HepG2 (cell line): Measurements from ENCODE around the gene SCP2. TPM values are rescaled to one million over a fixed set of nuclear protein-coding genes. Genes with fewer than 3 reads are reported as not detected.

ENCODE experiments used
- ATAC-seq: fragments of 200-7000 bp; cut with Tn5 transposase; 3 replicates; pipeline ENCODE4 v1.9.1; 2020; ENCODE audit warnings: mild to moderate bottlenecking, moderate library complexity
- BruUV-seq: library from RNA; stranded (reverse); fragments of 400-500 nt; replicated peaks from 2 replicates; lab custom pipeline; 2021; lab: Mats Ljungman, UMichigan
- CTCF ChIA-PET: fragments of 300-600 bp; formaldehyde crosslinking; extraction: SDS; loops from one replicate; lab custom pipeline; 2021; ENCODE audit warnings: low total read pairs, inconsistent platforms, low intra/inter-chr PET ratio; lab: Yijun Ruan, JAX
- POLR2A ChIA-PET: fragments of 350-600 bp; sonication (Branson Sonifier 250); formaldehyde crosslinking; loops from one replicate; lab custom pipeline; 2020; ENCODE audit warnings: antibody characterized with exemption, inconsistent platforms; lab: Yijun Ruan, JAX
- DNase-seq: peaks from one replicate; pipeline ENCODE4 v3.0.0-alpha.2; 2015; ENCODE audit warnings: low spot score
- FAIRE-seq: peaks from 3 replicates; lab custom pipeline; 2011; peaks lifted over from hg19 to GRCh38; lab: Jason Lieb, UNC
- H2AFZ ChIP-seq: one replicate; pipeline ENCODE4 v1.6.1; 2011; ENCODE audit warnings: low read length, inconsistent platforms
- H3K27ac ChIP-seq: fragments of 300-600 bp; 3 replicates; pipeline ENCODE4 v1.8.0; 2011; ENCODE audit warnings: mixed run types, mild to moderate bottlenecking, mixed read lengths, low read length, inconsistent platforms; ENCODE audit not compliant: insufficient read depth; ENCODE audit errors: extremely low read length
- H3K27me3 ChIP-seq, 2 experiments: fragments of 200-600 bp in 1 of 2; 2 replicates in 1 of 2; 3 replicates in 1 of 2; pipeline versions ENCODE4 v1.6.0 to v1.8.0; 2011; ENCODE audit warnings: low read length in 2 of 2, mild to moderate bottlenecking in 2 of 2, moderate library complexity in 2 of 2, inconsistent platforms in 1 of 2; ENCODE audit not compliant: insufficient read depth in 2 of 2, control insufficient read depth in 1 of 2
- H3K36me3 ChIP-seq, 2 experiments: fragments of 200-600 bp in 1 of 2; replicated peaks in 1 of 2; 2 replicates in 1 of 2; 3 replicates in 1 of 2; pipeline versions ENCODE4 v1.5.1 to v1.8.0; 2011; ENCODE audit warnings: low read length in 2 of 2, inconsistent platforms in 1 of 2; ENCODE audit not compliant: insufficient read depth in 2 of 2, control insufficient read depth in 1 of 2
- H3K4me1 ChIP-seq: 2 replicates; pipeline ENCODE4 v1.5.1; 2012; ENCODE audit warnings: low read length, inconsistent platforms; ENCODE audit not compliant: insufficient read depth
- H3K4me2 ChIP-seq: 2 replicates; pipeline ENCODE4 v1.6.0; 2011; ENCODE audit warnings: low read depth, low read length, inconsistent platforms
- H3K4me3 ChIP-seq, 3 experiments: fragments of 200-600 bp in 1 of 3; sonication (generic), shearing (Covaris generic) in 1 of 3; replicated peaks in 1 of 3; 2 replicates each; pipeline ENCODE4 v1.5.1; 2011 to 2016; ENCODE audit warnings: low read length in 3 of 3, inconsistent platforms in 2 of 3, low read depth in 2 of 3, mild to moderate bottlenecking in 2 of 3, control low read depth in 1 of 3, mixed read lengths in 1 of 3; ENCODE audit not compliant: insufficient read depth in 1 of 3
- H3K79me2 ChIP-seq: one replicate; pipeline ENCODE4 v1.6.1; 2011; ENCODE audit warnings: low read length, inconsistent platforms; ENCODE audit not compliant: insufficient read depth
- H3K9ac ChIP-seq: 2 replicates; pipeline ENCODE4 v1.6.0; 2011; ENCODE audit warnings: mild to moderate bottlenecking, low read depth, low read length, inconsistent platforms; ENCODE audit not compliant: insufficient read depth
- H3K9me3 ChIP-seq: 2 replicates; pipeline ENCODE4 v1.5.1; 2012; ENCODE audit warnings: mild to moderate bottlenecking, low read length
- H4K20me1 ChIP-seq: 2 replicates; pipeline ENCODE4 v1.6.0; 2011; ENCODE audit warnings: inconsistent platforms, mild to moderate bottlenecking, low read length, moderate library complexity; ENCODE audit not compliant: insufficient read depth
- CBFB ChIP-seq: sonication (generic); formaldehyde crosslinking; IDR thresholded peaks from 2 replicates; pipeline ENCODE4 v1.4.0; 2020; ENCODE audit warnings: missing genetic modification reagents
- EHMT2 ChIP-seq: fragments of 200-600 bp; sonication (generic); IDR thresholded peaks from 2 replicates; pipeline ENCODE4 v1.7.0; 2017; ENCODE audit warnings: antibody characterized with exemption, low read depth, low read length, borderline replicate concordance
- GABPB1 ChIP-seq: IDR thresholded peaks from 2 replicates; pipeline ENCODE4 v1.6.1; 2016; ENCODE audit warnings: mild to moderate bottlenecking, missing genetic modification reagents, moderate library complexity, missing compliant biosample characterization
- HIVEP1 ChIP-seq: sonication (generic); formaldehyde crosslinking; IDR thresholded peaks from 2 replicates; pipeline ENCODE4 v1.4.0; 2020; ENCODE audit warnings: mild to moderate bottlenecking, missing genetic modification reagents
- HNF1A ChIP-seq, 2 experiments: sonication (generic) in 1 of 2; formaldehyde crosslinking in 1 of 2; IDR thresholded peaks; 2 replicates each; pipeline versions ENCODE4 v1.4.0 to v1.6.1; 2016 to 2020; ENCODE audit warnings: borderline replicate concordance in 1 of 2, low read depth in 1 of 2, mild to moderate bottlenecking in 1 of 2, missing genetic modification reagents in 1 of 2
- MBNL3 ChIP-seq: fragments of 250-450 bp; sonication (Bioruptor Pico); conservative IDR thresholded peaks from 2 replicates; pipeline ENCODE4 v1.8.0; 2022; ENCODE audit warnings: mild to moderate bottlenecking, inconsistent platforms
- SPEN ChIP-seq: sonication (generic); formaldehyde crosslinking; IDR thresholded peaks from 2 replicates; pipeline ENCODE4 v1.5.1; 2020; ENCODE audit warnings: low read depth, mild to moderate bottlenecking, missing genetic modification reagents
- ZBTB33 ChIP-seq: sonication (generic); formaldehyde crosslinking; IDR thresholded peaks from 2 replicates; pipeline ENCODE4 v1.4.0; 2020; ENCODE audit warnings: missing genetic modification reagents
- ZNF468 ChIP-seq: sonication (generic); formaldehyde crosslinking; IDR thresholded peaks from 2 replicates; pipeline ENCODE4 v1.8.0; 2022; ENCODE audit warnings: mild to moderate bottlenecking, moderate library complexity, missing genetic modification reagents
- WGBS: methylation state at CpG from one replicate; pipeline ENCODE4 v1.1.6; 2017; ENCODE audit warnings: low lambda C conversion rate; 5-methylcytosine and 5-hydroxymethylcytosine counted together
- in situ Hi-C: cut with HindIII; loops from 2 replicates; pipeline ENCODE4 v1.10.0; 2017; ENCODE audit warnings: low pct_unique_long_range_greater_than_20kb; ENCODE audit not compliant: extremely low pct_ligation_motif_present
- intact Hi-C: fragments of 100-400 bp; cut with micrococcal nuclease; formaldehyde crosslinking; loops from one replicate; pipeline ENCODE4 v1.10.0; 2022; ENCODE audit not compliant: unreplicated experiment
- polyA plus RNA-seq, 8 experiments: library from polyadenylated mRNA; depleted of rRNA in 3 of 8; stranded (reverse) in 7 of 8; unstranded in 1 of 8; fragments of >200 nt; fragmentation: Illumina TruSeq in 4 of 8; extraction: Trizol in 4 of 8; gene quantifications; 2 replicates each; pipeline versions ENCODE4 v1.2.1 to v1.2.3, GENCODE V29; 2011 to 2016; ENCODE audit warnings: low read depth in 4 of 8, missing spikeins in 1 of 8, mixed read lengths in 1 of 8; ENCODE audit not compliant: insufficient read depth in 1 of 8
- total RNA-seq, 5 experiments: library from RNA; depleted of rRNA; stranded (reverse); fragments of >200 nt; fragmentation: Illumina TruSeq; extraction: Trizol; gene quantifications; 2 replicates each; pipeline ENCODE4 v1.2.3, GENCODE V29; 2016; ENCODE audit warnings: low read depth in 1 of 5

The SCP2 gene
- total and polyA plus RNA-seq, 2 of the 13 experiments (the other 11 are each of a cell fraction or from before 2014, with no cell fraction given) = 59.0 to 133 TPM

- Histone ChIP-seq H3K4me1 (peaks cover 80% of the 10 kb centered on the region), H2AFZ (no peak overlapping the region), H3K27ac (no peak overlapping the region), H3K4me3 (no peak overlapping the region), H3K4me2 (no peak overlapping the region), H3K36me3 (no peaks in the 10 kb centered on the region), H3K9me3 (no peaks in the 10 kb centered on the region), H3K27me3 (no peaks in the 10 kb centered on the region), H3K9ac (no peak overlapping the region), H4K20me1 (no peaks in the 10 kb centered on the region), H3K79me2 (peaks cover 4% of the 10 kb centered on the region)
- ATAC-seq (no peak), DNase-seq (no peak), FAIRE-seq (no peak)
- 91% methylated on average over 6 of the region's 6 CpGs for whole genome bisulfite sequencing
- in situ Hi-C loops = no loop called here
- intact Hi-C loops = no loop called here
- ChIA-PET CTCF (no interaction called here), POLR2A (interaction anchor here (1.0 kb wide), 1 partner anchor 13 kb away, joined by 3 read pairs; no protein-coding TSS in a partner anchor)
- no peak for TF ChIP-seq SPEN
- no peak for TF ChIP-seq MBNL3 (CRISPR knock-in tag)
- no TSS peak for BruUV-seq
These were observed 8.9 kb upstream of the SCP2 start for GRCh38 chr1:52918201-52918600.

- in situ Hi-C loops = no loop called here
- TF ChIP-seq HIVEP1 (no peak), ZBTB33 (CRISPR knock-in tag) (peak; percentile 36; the same call in 1 of the 2 replicates), ZNF468 (CRISPR knock-in tag) (no peak), GABPB1 (CRISPR knock-in tag) (no peak), CBFB (CRISPR knock-in tag) (no peak), HNF1A (IDR thresholded peaks at IDR 0.05; ENCODE audit: low read depth) (no peak), HNF1A (CRISPR knock-in tag; IDR thresholded peaks at IDR 0.05; ENCODE audit: borderline replicate concordance) (no peak), EHMT2 (0 out of 2 replicates have a peak, but pooled peaks have one; percentile 4)
These were observed 7.9 kb upstream of the SCP2 start for GRCh38 chr1:52919051-52919722.

More at GRCh38 chr1:52919051-52919722, 7.9 kb upstream of the SCP2 start:
- no peak overlapping the region; the same call in 1 of the 2 replicates for H3K9ac ChIP-seq
- ChIA-PET POLR2A (no interaction called here), CTCF (no interaction called here)
- peaks cover 72% of the 10 kb centered on the region for H3K4me1 ChIP-seq
- no peak overlapping the region for H3K4me3 ChIP-seq
- H3K9me3 ChIP-seq = no peaks in the 10 kb centered on the region
- H3K79me2 ChIP-seq = peaks cover 4% of the 10 kb centered on the region
- intact Hi-C loops = no loop called here
- no TSS peak for BruUV-seq
- no peak for ATAC-seq
- peak overlapping the region; percentile 7 for H3K27ac ChIP-seq
- H3K27me3 ChIP-seq = no peaks in the 10 kb centered on the region
- H2AFZ ChIP-seq = no peak overlapping the region
- H3K36me3 ChIP-seq = no peaks in the 10 kb centered on the region
- peak overlapping the region; percentile 94; the same call in 1 of the 2 replicates for H3K4me2 ChIP-seq
- no peaks in the 10 kb centered on the region for H4K20me1 ChIP-seq
- DNase-seq = no peak
- WGBS = 90% methylated on average over 6 of the region's 7 CpGs
- FAIRE-seq = no peak
